ENCODE data around the gene BNC2. TPM values are rescaled to one million over a fixed set of nuclear protein-coding genes. Genes with fewer than 3 reads are reported as not detected.

Gene BNC2
- total and polyA plus RNA-seq, 2 donors (not counting 1 experiment from before 2014, with no cell fraction given), result 34.7 to 39.1 TPM

- no peak overlapping the region for H3K9ac ChIP-seq (ENCODE audit: insufficient read depth, low read length)
- H3K27ac ChIP-seq (ENCODE audit: insufficient read depth, low read length), result no peak overlapping the region
- no peak for DNase-seq (ENCODE audit: low read depth in 2 of 2)
- TF ChIP-seq CTCF (conservative IDR thresholded peaks at IDR 0.05 in 1 of 2, IDR thresholded peaks at IDR 0.05 in 1 of 2; ENCODE audit: low read depth in 1 of 2, low read length in 2 of 2), result no peak
- no peaks in the 10 kb centered on the region for H3K27me3 ChIP-seq (ENCODE audit: control insufficient read depth, insufficient read depth, low read length)
- no peaks in the 10 kb centered on the region for H3K9me3 ChIP-seq (ENCODE audit: control insufficient read depth, insufficient read depth, low read depth, low read length)
- H4K20me1 ChIP-seq (ENCODE audit: control insufficient read depth, extremely low read depth, insufficient read depth, low read length), result no peaks in the 10 kb centered on the region
- H3K4me3 ChIP-seq (replicated peaks in 1 of 4; ENCODE audit: control extremely low read depth in 1 of 4, insufficient read depth in 1 of 4, low read depth in 3 of 4, low read length in 4 of 4), result no peak overlapping the region
- no peak overlapping the region for H2AFZ ChIP-seq (ENCODE audit: low read length)
- H3K36me3 ChIP-seq (ENCODE audit: control insufficient read depth, insufficient read depth, low read length), result peaks cover 2% of the 10 kb centered on the region
- no peak overlapping the region for H3K4me2 ChIP-seq (ENCODE audit: extremely low read depth, insufficient read depth, low read length)
- H3K79me2 ChIP-seq (ENCODE audit: control insufficient read depth, insufficient read depth, low read length), result no peaks in the 10 kb centered on the region
- H3K4me1 ChIP-seq (ENCODE audit: control insufficient read depth, extremely low read depth, insufficient read depth, low read length), result no peaks in the 10 kb centered on the region
Measured at GRCh38 chr9:16431666-16432392, 438.6 kb downstream of the BNC2 start.

GRCh38 chr9:16429671-16430070 lies 440.8 kb downstream of the BNC2 start:
- H3K79me2 ChIP-seq (ENCODE audit: control insufficient read depth, insufficient read depth, low read length), result no peaks in the 10 kb centered on the region
- no peak overlapping the region for H3K4me2 ChIP-seq (ENCODE audit: extremely low read depth, insufficient read depth, low read length)
- H4K20me1 ChIP-seq (ENCODE audit: control insufficient read depth, extremely low read depth, insufficient read depth, low read length), result no peaks in the 10 kb centered on the region
- H3K27me3 ChIP-seq (ENCODE audit: control insufficient read depth, insufficient read depth, low read length), result no peaks in the 10 kb centered on the region
- H3K9ac ChIP-seq (ENCODE audit: insufficient read depth, low read length), result no peak overlapping the region
- no peak overlapping the region for H3K4me3 ChIP-seq (replicated peaks in 1 of 4; ENCODE audit: control extremely low read depth in 1 of 4, insufficient read depth in 1 of 4, low read depth in 3 of 4, low read length in 4 of 4)
- no peaks in the 10 kb centered on the region for H3K9me3 ChIP-seq (ENCODE audit: control insufficient read depth, insufficient read depth, low read depth, low read length)
- peaks cover 7% of the 10 kb centered on the region for H3K4me1 ChIP-seq (ENCODE audit: control insufficient read depth, extremely low read depth, insufficient read depth, low read length)
- no peak for DNase-seq (ENCODE audit: low read depth in 2 of 2)
- no peak for TF ChIP-seq EZH2 (IDR thresholded peaks at IDR 0.05; ENCODE audit: low read length, missing control alignments)
- TF ChIP-seq CTCF (conservative IDR thresholded peaks at IDR 0.05 in 1 of 2, IDR thresholded peaks at IDR 0.05 in 1 of 2; ENCODE audit: low read depth in 1 of 2, low read length in 2 of 2), result no peak
- peaks cover 2% of the 10 kb centered on the region for H3K36me3 ChIP-seq (ENCODE audit: control insufficient read depth, insufficient read depth, low read length)
- no peak overlapping the region for H3K27ac ChIP-seq (ENCODE audit: insufficient read depth, low read length)
- no peak overlapping the region for H2AFZ ChIP-seq (ENCODE audit: low read length)

- Histone ChIP-seq H3K36me3 (ENCODE audit: control insufficient read depth, insufficient read depth, low read length) (peaks cover 2% of the 10 kb centered on the region), H3K27me3 (ENCODE audit: control insufficient read depth, insufficient read depth, low read length) (no peaks in the 10 kb centered on the region), H3K4me2 (ENCODE audit: extremely low read depth, insufficient read depth, low read length) (no peak overlapping the region), H3K4me1 (ENCODE audit: control insufficient read depth, extremely low read depth, insufficient read depth, low read length) (peaks cover 7% of the 10 kb centered on the region), H3K4me3 (replicated peaks in 1 of 4; ENCODE audit: control extremely low read depth in 1 of 4, insufficient read depth in 1 of 4, low read depth in 3 of 4, low read length in 4 of 4) (no peak overlapping the region), H2AFZ (ENCODE audit: low read length) (no peak overlapping the region), H3K27ac (ENCODE audit: insufficient read depth, low read length) (no peak overlapping the region), H3K9ac (ENCODE audit: insufficient read depth, low read length) (no peak overlapping the region), H3K9me3 (ENCODE audit: control insufficient read depth, insufficient read depth, low read depth, low read length) (no peaks in the 10 kb centered on the region), H4K20me1 (ENCODE audit: control insufficient read depth, extremely low read depth, insufficient read depth, low read length) (no peaks in the 10 kb centered on the region), H3K79me2 (ENCODE audit: control insufficient read depth, insufficient read depth, low read length) (no peaks in the 10 kb centered on the region)
- TF ChIP-seq CTCF (conservative IDR thresholded peaks at IDR 0.05 in 1 of 2, IDR thresholded peaks at IDR 0.05 in 1 of 2; ENCODE audit: low read depth in 1 of 2, low read length in 2 of 2), result no peak
- no peak for TF ChIP-seq EZH2 (IDR thresholded peaks at IDR 0.05; ENCODE audit: low read length, missing control alignments)
- DNase-seq (ENCODE audit: low read depth in 2 of 2), result no peak
Measured at GRCh38 chr9:16427873-16428427, 442.5 kb downstream of the BNC2 start.

Measured in fibroblast of lung (primary cell).